ENCODE measurements around the gene GPC1. TPM values are rescaled to one million over a fixed set of nuclear protein-coding genes. Genes with fewer than 3 reads are reported as not detected.

GPC1 gene
- total and polyA plus RNA-seq, 2 experiments from 2014 or later = 9.0 to 46.2 TPM

- H3K27me3 Mint-ChIP-seq (ENCODE audit: insufficient read depth, low read depth, poor library complexity) = peaks cover 15% of the 10 kb centered on the region
- no peak for DNase-seq (ENCODE audit: low spot score)
- Histone ChIP-seq H3K9me2 (ENCODE audit: insufficient read depth) (0 out of 2 replicates have a peak, but pooled peaks cover 4% of the 10 kb centered on the region), H3K27me3 (ENCODE audit: insufficient read depth) (no peaks in the 10 kb centered on the region), H3K4me2 (no peak overlapping the region), H3K36me3 (ENCODE audit: insufficient read depth) (no peaks in the 10 kb centered on the region), H3F3A (replicated peaks; ENCODE audit: low read depth) (no peaks in the 10 kb centered on the region), H4K20me1 (replicated peaks; ENCODE audit: insufficient read depth) (no peaks in the 10 kb centered on the region), H3K79me2 (replicated peaks; ENCODE audit: insufficient read depth) (no peaks in the 10 kb centered on the region), H2AFZ (no peak overlapping the region), H3K27ac (ENCODE audit: low read depth) (no peak overlapping the region), H3K4me3 (no peak overlapping the region), H3K4me1 (ENCODE audit: insufficient read depth) (no peaks in the 10 kb centered on the region)
- TF ChIP-seq CREB1 (CRISPR knock-in tag; IDR thresholded peaks at IDR 0.05; ENCODE audit: low read depth) (no peak), EZH2 (IDR thresholded peaks at IDR 0.05; ENCODE audit: low read depth, unreplicated experiment) (no peak), STAT1 (IDR thresholded peaks at IDR 0.05; ENCODE audit: unreplicated experiment) (no peak), REST (IDR thresholded peaks at IDR 0.05; ENCODE audit: unreplicated experiment) (no peak), NANOG (IDR thresholded peaks at IDR 0.05; ENCODE audit: borderline replicate concordance) (no peak), ETS1 (IDR thresholded peaks at IDR 0.05) (no peak), POLR2AphosphoS5 (IDR thresholded peaks at IDR 0.05; ENCODE audit: low read depth) (no peak), CTCF (conservative IDR thresholded peaks at IDR 0.05; ENCODE audit: low read depth in 2 of 2) (no peak), EZH2phosphoT487 (IDR thresholded peaks at IDR 0.05; ENCODE audit: unreplicated experiment) (no peak), JUNB (IDR thresholded peaks at IDR 0.05; ENCODE audit: unreplicated experiment) (no peak)
- no peak for ATAC-seq
- no peaks in the 10 kb centered on the region; the same call in 2 of the 3 replicates for H3K4me1 Mint-ChIP-seq
- no peak overlapping the region for H3K27ac Mint-ChIP-seq
- H3K4me3 Mint-ChIP-seq = no peak overlapping the region
- no peaks in the 10 kb centered on the region for H3K36me3 Mint-ChIP-seq (ENCODE audit: low read depth)
- no peaks in the 10 kb centered on the region for H3K9me3 Mint-ChIP-seq
Observed at GRCh38 chr2:240512666-240513535, 77.4 kb downstream of the GPC1 start.
